ENCODE results near the gene ECEL1. TPM values are rescaled to one million over a fixed set of nuclear protein-coding genes. Genes with fewer than 3 reads are reported as not detected.

ECEL1 gene
- total RNA-seq, 1 donor from 2014 or later: 0.14 TPM

DNA sequence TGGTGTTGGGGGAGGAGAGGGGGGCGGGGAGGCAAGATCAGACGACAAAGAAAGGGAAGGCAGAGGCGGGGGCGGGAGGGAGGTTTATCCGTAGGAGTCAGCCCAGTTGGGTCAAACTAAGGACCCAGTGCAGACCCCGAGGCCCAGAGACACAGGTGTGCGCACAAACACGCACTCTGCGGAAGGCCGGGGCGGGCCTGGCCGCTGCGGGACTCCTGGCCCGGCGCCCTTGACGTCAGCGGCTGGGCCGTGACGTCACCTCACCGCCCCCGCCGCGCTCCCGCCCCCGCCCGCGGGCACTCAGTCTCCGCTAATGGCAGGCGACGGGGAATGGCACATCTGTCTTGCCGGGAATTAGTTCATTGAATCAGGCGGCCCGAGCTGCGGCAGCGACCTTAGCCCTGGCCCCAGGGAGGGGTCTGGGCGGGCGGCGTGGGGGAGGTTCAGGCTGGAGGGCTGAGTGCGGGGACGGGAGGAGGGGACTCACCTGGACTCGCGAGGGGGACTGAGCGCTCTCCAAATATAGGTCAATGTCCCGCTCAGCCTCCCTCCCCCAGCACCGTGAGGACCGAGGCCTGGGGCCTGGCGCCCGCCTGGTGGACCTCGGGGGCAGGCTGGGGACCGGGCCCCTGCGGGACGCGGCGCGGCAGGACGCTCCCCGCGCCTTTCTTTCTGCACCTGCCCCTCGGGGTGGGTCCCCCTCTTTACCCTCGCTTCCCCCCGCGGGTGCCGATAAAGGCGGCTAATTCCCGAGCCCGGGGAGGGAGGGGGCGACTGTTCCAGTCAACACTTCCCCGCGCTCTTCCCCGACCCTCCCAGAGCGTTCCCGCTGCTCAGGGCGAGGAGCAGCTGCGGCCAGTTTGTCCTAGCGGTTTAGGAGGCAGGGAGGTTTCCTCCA lies 15.5 kb upstream of the ECEL1 start:
- H3K27ac ChIP-seq (ENCODE audit: low read depth, low read length): no peak overlapping the region
- peaks cover 47% of the 10 kb centered on the region for H3K27me3 ChIP-seq (ENCODE audit: insufficient read depth, low read length)
- TF ChIP-seq, protein P1, sequence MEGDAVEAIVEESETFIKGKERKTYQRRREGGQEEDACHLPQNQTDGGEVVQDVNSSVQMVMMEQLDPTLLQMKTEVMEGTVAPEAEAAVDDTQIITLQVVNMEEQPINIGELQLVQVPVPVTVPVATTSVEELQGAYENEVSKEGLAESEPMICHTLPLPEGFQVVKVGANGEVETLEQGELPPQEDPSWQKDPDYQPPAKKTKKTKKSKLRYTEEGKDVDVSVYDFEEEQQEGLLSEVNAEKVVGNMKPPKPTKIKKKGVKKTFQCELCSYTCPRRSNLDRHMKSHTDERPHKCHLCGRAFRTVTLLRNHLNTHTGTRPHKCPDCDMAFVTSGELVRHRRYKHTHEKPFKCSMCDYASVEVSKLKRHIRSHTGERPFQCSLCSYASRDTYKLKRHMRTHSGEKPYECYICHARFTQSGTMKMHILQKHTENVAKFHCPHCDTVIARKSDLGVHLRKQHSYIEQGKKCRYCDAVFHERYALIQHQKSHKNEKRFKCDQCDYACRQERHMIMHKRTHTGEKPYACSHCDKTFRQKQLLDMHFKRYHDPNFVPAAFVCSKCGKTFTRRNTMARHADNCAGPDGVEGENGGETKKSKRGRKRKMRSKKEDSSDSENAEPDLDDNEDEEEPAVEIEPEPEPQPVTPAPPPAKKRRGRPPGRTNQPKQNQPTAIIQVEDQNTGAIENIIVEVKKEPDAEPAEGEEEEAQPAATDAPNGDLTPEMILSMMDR (IDR thresholded peaks at IDR 0.05; ENCODE audit: insufficient read depth, low read depth, low read length): no peak
- TF ChIP-seq EZH2 (IDR thresholded peaks at IDR 0.05; ENCODE audit: insufficient read depth, low read length): peak; percentile 96
- H3K9ac ChIP-seq (ENCODE audit: low read length): no peak overlapping the region
- Mint-ChIP-seq H3K36me3 (ENCODE audit: low read depth, unreplicated experiment) (peaks cover 2% of the 10 kb centered on the region), H3K4me3 (ENCODE audit: unreplicated experiment) (peak overlapping the region; percentile 35), H3K4me1 (ENCODE audit: low read depth, unreplicated experiment) (no peaks in the 10 kb centered on the region), H3K9me3 (ENCODE audit: unreplicated experiment) (no peaks in the 10 kb centered on the region), H3K27ac (ENCODE audit: unreplicated experiment) (no peak overlapping the region), H3K27me3 (ENCODE audit: low read depth, unreplicated experiment) (peaks cover 70% of the 10 kb centered on the region)
- H3K4me1 ChIP-seq (ENCODE audit: insufficient read depth, low read length): no peaks in the 10 kb centered on the region
- peak overlapping the region; percentile 59 for H3K4me2 ChIP-seq (ENCODE audit: low read length)
- no peaks in the 10 kb centered on the region for H3K79me2 ChIP-seq (ENCODE audit: insufficient read depth, low read length)
- H3K9me3 ChIP-seq (ENCODE audit: insufficient read depth, low read depth, low read length): no peaks in the 10 kb centered on the region
- peaks cover 6% of the 10 kb centered on the region for H4K20me1 ChIP-seq (ENCODE audit: insufficient read depth, low read length)
- H3K36me3 ChIP-seq (ENCODE audit: insufficient read depth, low read length): no peaks in the 10 kb centered on the region
- peak overlapping the region; percentile 26 for H2AFZ ChIP-seq (ENCODE audit: low read depth, low read length)
- H3K4me3 ChIP-seq (ENCODE audit: insufficient read depth, low read depth, low read length): no peak overlapping the region
- FAIRE-seq (no peak), DNase-seq (ENCODE audit: low read depth) (peak; percentile 22)

DNA sequence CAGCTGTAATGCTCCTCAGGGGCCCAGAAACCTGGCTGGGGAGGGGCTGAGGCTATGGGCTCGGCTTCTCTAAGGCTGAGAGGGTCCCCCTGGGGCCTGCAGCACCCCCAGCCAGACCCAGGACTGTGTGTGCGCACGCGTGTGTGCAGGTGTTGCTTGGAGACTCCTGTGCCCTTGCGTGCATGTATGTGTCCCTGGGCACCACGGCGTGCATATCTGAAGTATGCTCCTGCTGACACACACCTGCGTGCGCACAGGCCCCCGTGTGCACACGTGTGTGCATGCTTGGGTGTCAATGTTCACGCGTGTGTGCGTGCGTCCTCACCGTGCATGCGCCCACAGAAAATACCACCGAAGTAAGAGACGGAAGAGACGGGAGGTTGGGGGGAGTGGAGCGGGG lies 14.9 kb upstream of the ECEL1 start:
- H3K27me3 ChIP-seq (ENCODE audit: insufficient read depth, low read length): peaks cover 47% of the 10 kb centered on the region
- H3K9ac ChIP-seq (ENCODE audit: low read length): no peak overlapping the region
- peaks cover 2% of the 10 kb centered on the region for H3K36me3 Mint-ChIP-seq (ENCODE audit: low read depth, unreplicated experiment)
- no peaks in the 10 kb centered on the region for H3K4me1 Mint-ChIP-seq (ENCODE audit: low read depth, unreplicated experiment)
- peaks cover 69% of the 10 kb centered on the region for H3K27me3 Mint-ChIP-seq (ENCODE audit: low read depth, unreplicated experiment)
- no peaks in the 10 kb centered on the region for H3K36me3 ChIP-seq (ENCODE audit: insufficient read depth, low read length)
- no peaks in the 10 kb centered on the region for H3K79me2 ChIP-seq (ENCODE audit: insufficient read depth, low read length)
- no peak overlapping the region for H3K27ac ChIP-seq (ENCODE audit: low read depth, low read length)
- H2AFZ ChIP-seq (ENCODE audit: low read depth, low read length): no peak overlapping the region
- FAIRE-seq: no peak
- H3K4me1 ChIP-seq (ENCODE audit: insufficient read depth, low read length): no peaks in the 10 kb centered on the region
- H3K4me3 ChIP-seq (ENCODE audit: insufficient read depth, low read depth, low read length): no peak overlapping the region
- peak overlapping the region; percentile 71 for H3K4me3 Mint-ChIP-seq (ENCODE audit: unreplicated experiment)
- no peak for DNase-seq (ENCODE audit: low read depth)
- H3K9me3 Mint-ChIP-seq (ENCODE audit: unreplicated experiment): no peaks in the 10 kb centered on the region
- TF ChIP-seq, protein P1 (IDR thresholded peaks at IDR 0.05; ENCODE audit: insufficient read depth, low read depth, low read length): no peak
- no peak for TF ChIP-seq EZH2 (IDR thresholded peaks at IDR 0.05; ENCODE audit: insufficient read depth, low read length)
- H3K9me3 ChIP-seq (ENCODE audit: insufficient read depth, low read depth, low read length): no peaks in the 10 kb centered on the region
- H4K20me1 ChIP-seq (ENCODE audit: insufficient read depth, low read length): peaks cover 6% of the 10 kb centered on the region
- no peak overlapping the region for H3K4me2 ChIP-seq (ENCODE audit: low read length)
- no peak overlapping the region for H3K27ac Mint-ChIP-seq (ENCODE audit: unreplicated experiment)
